PC-3 (cell line): ENCODE measurements around the gene SMYD3. TPM values are rescaled to one million over a fixed set of nuclear protein-coding genes. Genes with fewer than 3 reads are reported as not detected.

Experiments
- ATAC-seq: fragments of 200-7000 bp; cut with Tn5 transposase; 2 replicates; pipeline ENCODE4 v1.9.1; 2020; ENCODE audit warnings: mild to moderate bottlenecking, moderate library complexity
- BruUV-seq: library from RNA; stranded (reverse); fragments of 400-500 nt; replicated peaks from 2 replicates; lab custom pipeline; 2021; lab: Mats Ljungman, UMichigan
- CTCF ChIA-PET: fragments of 300-600 bp; sonication (Branson Sonifier 250); formaldehyde crosslinking; loops from one replicate; lab custom pipeline; 2022; ENCODE audit warnings: antibody characterized with exemption; lab: Charles Lee
- POLR2A ChIA-PET: fragments of 300-600 bp; sonication (Branson Sonifier 250); formaldehyde crosslinking; loops from one replicate; lab custom pipeline; 2022; ENCODE audit warnings: antibody characterized with exemption; ENCODE audit not compliant: unreplicated experiment; lab: Charles Lee
- DNase-seq: peaks from one replicate; pipeline ENCODE4 v3.0.0-alpha.2; 2015
- H2AFZ ChIP-seq: fragments of 300-600 bp; sonication (generic); 2 replicates; pipeline ENCODE4 v1.6.0; 2016; ENCODE audit warnings: antibody characterized with exemption, low read length
- H3F3A ChIP-seq: fragments of 300-600 bp; sonication (generic); one replicate; pipeline ENCODE4 v1.6.0; 2017; ENCODE audit warnings: antibody characterized with exemption, low read length, control low read depth, mild to moderate bottlenecking; ENCODE audit not compliant: unreplicated experiment
- H3K27ac ChIP-seq: fragments of 300-600 bp; sonication (generic); 2 replicates; pipeline ENCODE4 v1.5.1; 2016; ENCODE audit warnings: mild to moderate bottlenecking, low read length
- H3K27me3 ChIP-seq: fragments of 300-600 bp; sonication (generic); 2 replicates; pipeline ENCODE4 v1.6.1; 2016; ENCODE audit warnings: low read length, mixed read lengths
- H3K36me3 ChIP-seq: fragments of 300-600 bp; sonication (generic); 2 replicates; pipeline ENCODE4 v1.6.1; 2016; ENCODE audit warnings: low read depth, mixed run types, low read length, mixed read lengths
- H3K4me1 ChIP-seq: fragments of 300-600 bp; sonication (generic); 2 replicates; pipeline ENCODE4 v1.5.1; 2016; ENCODE audit warnings: low read length; ENCODE audit not compliant: insufficient read depth
- H3K4me2 ChIP-seq: fragments of 300-600 bp; sonication (generic); 2 replicates; pipeline ENCODE4 v1.6.0; 2016; ENCODE audit warnings: low read length
- H3K4me3 ChIP-seq: fragments of 300-600 bp; sonication (generic); 2 replicates; pipeline ENCODE4 v1.5.1; 2016; ENCODE audit warnings: mild to moderate bottlenecking, low read length, mixed read lengths
- H3K79me2 ChIP-seq: fragments of 300-600 bp; sonication (generic); 2 replicates; pipeline ENCODE4 v1.6.1; 2017; ENCODE audit warnings: low read length, mixed read lengths
- H3K9ac ChIP-seq: fragments of 300-600 bp; sonication (generic); 2 replicates; pipeline ENCODE4 v1.6.0; 2016; ENCODE audit warnings: mild to moderate bottlenecking, low read length
- H3K9me2 ChIP-seq: fragments of 300-600 bp; sonication (generic); replicated peaks from 2 replicates; pipeline ENCODE4 v1.6.1; 2016; ENCODE audit warnings: mixed run types, low read length, mixed read lengths
- H3K9me3 ChIP-seq: fragments of 300-600 bp; sonication (generic); 2 replicates; pipeline ENCODE4 v1.6.1; 2016; ENCODE audit warnings: low read length, mixed read lengths
- H4K20me1 ChIP-seq: fragments of 300-600 bp; sonication (generic); 2 replicates; pipeline ENCODE4 v1.6.1; 2016; ENCODE audit warnings: low read length, mixed read lengths
- CTCF ChIP-seq: fragments of 300-600 bp; sonication (generic); conservative IDR thresholded peaks from 2 replicates; pipeline ENCODE4 v1.5.1; 2017; ENCODE audit warnings: antibody characterized with exemption, low read depth, mild to moderate bottlenecking, low read length
- EZH2 ChIP-seq: fragments of 300-600 bp; sonication (generic); IDR thresholded peaks from one replicate; pipeline ENCODE4 v1.6.1; 2017; ENCODE audit warnings: antibody characterized with exemption, mild to moderate bottlenecking, low read length; ENCODE audit not compliant: unreplicated experiment
- EZH2phosphoT487 ChIP-seq: fragments of 300-600 bp; sonication (generic); IDR thresholded peaks from 2 replicates; pipeline ENCODE4 v1.6.1; 2018; ENCODE audit warnings: mild to moderate bottlenecking, antibody characterized with exemption, low read length, borderline replicate concordance
- intact Hi-C: fragments of 100-400 bp; cut with micrococcal nuclease; formaldehyde crosslinking; loops from 2 replicates; pipeline ENCODE4 v1.9.0; 2023
- total RNA-seq: library from RNA; depleted of rRNA; stranded (reverse); fragments of >200 nt; gene quantifications from 2 replicates; pipeline ENCODE4 v1.2.3, GENCODE V29; 2014

SMYD3 gene
- total RNA-seq, 1 experiment from 2014 or later: 33.0 TPM

DNA sequence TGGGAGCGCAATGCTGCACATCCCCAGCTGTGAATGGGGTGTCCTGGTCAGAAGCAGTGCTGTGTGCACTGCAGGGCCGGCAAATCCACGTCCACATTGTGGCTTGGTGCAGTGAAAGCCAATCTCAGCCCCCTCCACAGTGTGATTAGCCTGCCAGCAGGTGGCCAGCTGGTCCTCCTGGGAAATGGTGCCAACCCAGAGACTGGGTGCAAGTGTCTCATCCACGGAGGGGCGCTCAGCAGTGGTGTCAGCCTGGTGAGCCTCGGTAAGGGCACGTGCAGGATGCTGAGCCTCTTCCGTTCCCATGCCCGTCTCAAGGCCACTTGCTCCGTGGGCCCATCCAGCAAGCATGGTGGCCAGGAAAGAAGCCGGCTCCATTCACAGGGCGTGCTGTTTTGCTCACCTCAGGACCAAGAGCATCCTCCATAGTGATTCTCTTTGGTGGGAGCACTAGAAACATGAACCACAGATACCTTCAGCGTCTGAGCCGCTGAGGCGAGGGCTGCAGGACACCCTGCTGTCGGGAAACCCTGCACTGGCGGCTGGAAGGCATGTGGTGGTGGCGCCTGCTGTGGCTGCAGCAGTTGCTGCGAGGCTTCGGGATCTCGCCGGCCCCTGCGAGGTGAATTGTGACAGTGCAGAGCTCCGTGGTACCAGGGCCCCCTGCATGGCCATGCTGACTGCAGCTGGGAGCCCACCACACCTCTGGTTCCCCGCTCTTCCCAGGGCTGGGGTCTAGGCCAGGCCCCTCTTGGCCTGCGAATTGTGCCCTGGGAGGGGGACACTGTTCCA, 2.0 kb upstream of the SMYD3 start:
- H3K4me1 ChIP-seq: peaks cover 22% of the 10 kb centered on the region
- H3K4me2 ChIP-seq: no peak overlapping the region
- H3K36me3 ChIP-seq: no peaks in the 10 kb centered on the region
- H3K79me2 ChIP-seq: peaks cover 30% of the 10 kb centered on the region
- POLR2A ChIA-PET: no interaction called here
- intact Hi-C loops: no loop called here
- H2AFZ ChIP-seq: no peak overlapping the region
- H3K9me2 ChIP-seq: no peaks in the 10 kb centered on the region
- H3K4me3 ChIP-seq: no peak overlapping the region
- no peak for ATAC-seq
- CTCF ChIA-PET: no interaction called here
- TF ChIP-seq EZH2phosphoT487 (no peak), CTCF (no peak), EZH2 (no peak)
- no peak overlapping the region for H3K27ac ChIP-seq
- no peaks in the 10 kb centered on the region for H3F3A ChIP-seq
- no peak for DNase-seq
- no peak overlapping the region for H3K9ac ChIP-seq
- H3K27me3 ChIP-seq: no peaks in the 10 kb centered on the region
- H4K20me1 ChIP-seq: no peaks in the 10 kb centered on the region
- no TSS peak for BruUV-seq
- no peaks in the 10 kb centered on the region for H3K9me3 ChIP-seq

- no peak; the same call in 1 of the 2 replicates for ATAC-seq
- Histone ChIP-seq H3K4me3 (peak overlapping the region; percentile 85), H3K9me3 (no peaks in the 10 kb centered on the region), H3F3A (peaks cover 10% of the 10 kb centered on the region), H3K4me2 (peak overlapping the region; percentile 91), H3K36me3 (0 out of 2 replicates have a peak, but pooled peaks cover under 1% of the 10 kb centered on the region), H3K79me2 (peaks cover 48% of the 10 kb centered on the region), H3K9ac (peak overlapping the region; percentile 69), H3K27me3 (no peaks in the 10 kb centered on the region), H3K27ac (no peak overlapping the region), H4K20me1 (no peaks in the 10 kb centered on the region), H3K4me1 (peaks cover 48% of the 10 kb centered on the region), H3K9me2 (no peaks in the 10 kb centered on the region), H2AFZ (peak overlapping the region; percentile 92)
- BruUV-seq: TSS peak; percentile 45
- ChIA-PET CTCF (interaction anchor here (0.6 kb wide), 2 partner anchors 184 to 225 kb away, joined by 5 read pairs; no protein-coding TSS in a partner anchor), POLR2A (no interaction called here)
- TF ChIP-seq EZH2phosphoT487 (no peak), CTCF (no peak), EZH2 (no peak)
- intact Hi-C loops: no loop called here
- DNase-seq: peak; percentile 19
Measured at GRCh38 chr1:246506367-246506673, 759 bp downstream of the SMYD3 start.

DNA sequence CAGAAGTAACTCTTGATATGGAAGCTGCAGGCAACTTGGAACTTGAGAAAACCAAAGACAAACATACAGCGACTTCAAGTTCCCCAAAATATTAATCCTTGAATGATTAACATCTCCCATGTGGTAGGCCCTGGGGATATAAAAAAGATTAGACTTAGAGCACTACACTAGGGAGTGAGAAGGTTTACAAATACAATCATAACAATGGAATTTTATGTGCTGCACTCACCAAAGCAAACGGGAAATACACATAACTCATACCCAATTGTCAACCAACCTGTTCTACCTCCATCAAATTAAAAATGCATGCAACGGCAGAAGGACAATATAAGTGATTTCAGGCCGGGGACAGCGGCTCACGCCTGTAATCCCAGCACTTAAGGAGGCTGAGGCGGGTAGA, 3.7 kb downstream of the SMYD3 start:
- peak overlapping the region; percentile 93 for H3K27ac ChIP-seq
- peak; percentile 97 for DNase-seq
- H3K27me3 ChIP-seq: no peaks in the 10 kb centered on the region
- peak overlapping the region; percentile 33; the same call in 1 of the 2 replicates for H3K4me3 ChIP-seq
- H3K9me3 ChIP-seq: no peaks in the 10 kb centered on the region
- peaks cover 49% of the 10 kb centered on the region for H3K4me1 ChIP-seq
- H2AFZ ChIP-seq: peak overlapping the region; percentile 37
- intact Hi-C loops: loop anchor here (1.0 kb wide), 4 partner anchors 63 to 251 kb away; partner anchors contain the start of genes CNST and TFB2M
- ChIA-PET POLR2A (no interaction called here), CTCF (interaction anchor here (0.5 kb wide), 1 partner anchor 210 kb away, joined by 6 read pairs; no protein-coding TSS in a partner anchor)
- ATAC-seq: peak; percentile 80
- TF ChIP-seq EZH2 (no peak), EZH2phosphoT487 (no peak), CTCF (no peak)
- peaks cover 10% of the 10 kb centered on the region for H3F3A ChIP-seq
- H3K4me2 ChIP-seq: peak overlapping the region; percentile 91
- peak overlapping the region; percentile 51 for H3K9ac ChIP-seq
- H3K79me2 ChIP-seq: peaks cover 70% of the 10 kb centered on the region
- H3K36me3 ChIP-seq: peaks cover 10% of the 10 kb centered on the region; the same call in 1 of the 2 replicates
- no peaks in the 10 kb centered on the region for H3K9me2 ChIP-seq
- no TSS peak for BruUV-seq
- no peaks in the 10 kb centered on the region for H4K20me1 ChIP-seq
